Loucy (cell line): ENCODE data around the gene GASK1A.
A peak's percentile ranks its signal among the peaks of the same experiment; 100 is the strongest.

Source experiments
- H2AFZ ChIP-seq: fragments of 200-600 bp; sonication (generic); 2 replicates; pipeline ENCODE4 v1.6.0; 2016; ENCODE audit warnings: antibody characterized with exemption, mild to moderate bottlenecking, low read length, moderate library complexity
- H3F3A ChIP-seq: fragments of 200-600 bp; 2 replicates; pipeline ENCODE4 v1.6.0; 2016; ENCODE audit warnings: antibody characterized with exemption, low read depth, mild to moderate bottlenecking
- H3K27me3 ChIP-seq: fragments of 200-600 bp; sonication (generic); 2 replicates; pipeline ENCODE4 v1.6.1; 2014; ENCODE audit warnings: low read length, mild to moderate bottlenecking; ENCODE audit not compliant: insufficient read depth, poor library complexity, severe bottlenecking
- H3K36me3 ChIP-seq: fragments of 200-600 bp; sonication (generic); 2 replicates; pipeline ENCODE4 v1.6.1; 2016; ENCODE audit warnings: low read length; ENCODE audit not compliant: insufficient read depth
- H3K4me1 ChIP-seq: fragments of 200-600 bp; sonication (generic); 2 replicates; pipeline ENCODE4 v1.5.1; 2014; ENCODE audit warnings: low read length, mild to moderate bottlenecking; ENCODE audit not compliant: insufficient read depth, poor library complexity, severe bottlenecking
- H3K4me2 ChIP-seq: fragments of 200-600 bp; sonication (generic); 2 replicates; pipeline ENCODE4 v1.6.0; 2014; ENCODE audit warnings: antibody characterized with exemption, low read length, low read depth, mild to moderate bottlenecking; ENCODE audit not compliant: poor library complexity, severe bottlenecking
- H3K4me3 ChIP-seq: fragments of 200-600 bp; sonication (generic); 2 replicates; pipeline ENCODE4 v1.5.1; 2014; ENCODE audit warnings: low read length, mild to moderate bottlenecking, mixed read lengths; ENCODE audit not compliant: poor library complexity, severe bottlenecking
- H3K79me2 ChIP-seq: fragments of 200-600 bp; sonication (generic); 2 replicates; pipeline ENCODE4 v1.6.1; 2014; ENCODE audit warnings: low read length; ENCODE audit not compliant: insufficient read depth
- H3K9ac ChIP-seq: fragments of 200-600 bp; sonication (generic); 2 replicates; pipeline ENCODE4 v1.6.0; 2014; ENCODE audit warnings: mild to moderate bottlenecking, low read depth, low read length, moderate library complexity; ENCODE audit not compliant: poor library complexity, severe bottlenecking
- H3K9me2 ChIP-seq: fragments of 200-600 bp; sonication (generic); replicated peaks from 2 replicates; pipeline ENCODE4 v1.6.1; 2016; ENCODE audit warnings: low read depth, low read length, mixed read lengths
- H3K9me3 ChIP-seq: fragments of 200-600 bp; sonication (generic); 2 replicates; pipeline ENCODE4 v1.6.1; 2014; ENCODE audit warnings: mild to moderate bottlenecking, antibody characterized with exemption, low read length, low read depth; ENCODE audit not compliant: insufficient read depth
- H4K20me1 ChIP-seq: fragments of 200-600 bp; sonication (generic); 2 replicates; pipeline ENCODE4 v1.6.0; 2014; ENCODE audit warnings: antibody characterized with exemption, low read length, mild to moderate bottlenecking; ENCODE audit not compliant: insufficient read depth, poor library complexity, severe bottlenecking
- EZH2phosphoT487 ChIP-seq: fragments of 200-600 bp; IDR thresholded peaks from 2 replicates; pipeline ENCODE4 v1.6.1; 2018; ENCODE audit warnings: antibody characterized with exemption, mild to moderate bottlenecking, moderate library complexity, borderline replicate concordance
- TF ChIP-seq, protein P1 (sequence below): fragments of 200-600 bp; sonication (generic); conservative IDR thresholded peaks from 2 replicates; pipeline ENCODE4 v1.5.1; 2014; ENCODE audit warnings: mild to moderate bottlenecking, antibody characterized with exemption, low read length

GASK1A gene

DNA sequence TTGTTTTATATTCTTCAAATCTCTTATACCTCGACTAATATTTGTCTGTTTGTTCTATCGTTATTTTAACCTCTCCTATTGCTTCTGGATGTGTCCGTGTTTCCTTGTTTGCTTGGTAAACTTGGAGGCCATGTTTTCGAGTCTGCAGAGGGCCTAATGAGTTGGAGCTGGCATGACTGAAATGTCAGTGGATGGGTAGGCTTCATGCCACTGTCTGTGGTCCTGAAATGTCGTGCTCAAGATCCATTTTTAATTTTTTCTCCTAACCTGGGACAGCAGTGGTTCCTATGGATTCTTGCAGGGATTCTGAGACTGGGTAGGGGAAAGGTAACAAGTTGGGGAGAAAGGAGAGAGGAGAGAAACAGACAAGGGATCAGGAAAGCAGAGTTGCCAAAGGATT lies 18.8 kb upstream of the GASK1A start:
- no peak overlapping the region for H2AFZ ChIP-seq
- H3K4me1 ChIP-seq = no peaks in the 10 kb centered on the region
- H3K36me3 ChIP-seq = no peaks in the 10 kb centered on the region
- no peak overlapping the region for H3K9ac ChIP-seq
- no peaks in the 10 kb centered on the region for H3F3A ChIP-seq
- TF ChIP-seq EZH2phosphoT487 = no peak
- TF ChIP-seq, protein P1, sequence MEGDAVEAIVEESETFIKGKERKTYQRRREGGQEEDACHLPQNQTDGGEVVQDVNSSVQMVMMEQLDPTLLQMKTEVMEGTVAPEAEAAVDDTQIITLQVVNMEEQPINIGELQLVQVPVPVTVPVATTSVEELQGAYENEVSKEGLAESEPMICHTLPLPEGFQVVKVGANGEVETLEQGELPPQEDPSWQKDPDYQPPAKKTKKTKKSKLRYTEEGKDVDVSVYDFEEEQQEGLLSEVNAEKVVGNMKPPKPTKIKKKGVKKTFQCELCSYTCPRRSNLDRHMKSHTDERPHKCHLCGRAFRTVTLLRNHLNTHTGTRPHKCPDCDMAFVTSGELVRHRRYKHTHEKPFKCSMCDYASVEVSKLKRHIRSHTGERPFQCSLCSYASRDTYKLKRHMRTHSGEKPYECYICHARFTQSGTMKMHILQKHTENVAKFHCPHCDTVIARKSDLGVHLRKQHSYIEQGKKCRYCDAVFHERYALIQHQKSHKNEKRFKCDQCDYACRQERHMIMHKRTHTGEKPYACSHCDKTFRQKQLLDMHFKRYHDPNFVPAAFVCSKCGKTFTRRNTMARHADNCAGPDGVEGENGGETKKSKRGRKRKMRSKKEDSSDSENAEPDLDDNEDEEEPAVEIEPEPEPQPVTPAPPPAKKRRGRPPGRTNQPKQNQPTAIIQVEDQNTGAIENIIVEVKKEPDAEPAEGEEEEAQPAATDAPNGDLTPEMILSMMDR = no peak
- no peaks in the 10 kb centered on the region for H3K9me3 ChIP-seq
- H3K9me2 ChIP-seq = no peaks in the 10 kb centered on the region
- H4K20me1 ChIP-seq = no peaks in the 10 kb centered on the region
- H3K4me3 ChIP-seq = no peak overlapping the region
- H3K4me2 ChIP-seq = no peak overlapping the region
- no peaks in the 10 kb centered on the region for H3K27me3 ChIP-seq
- no peaks in the 10 kb centered on the region for H3K79me2 ChIP-seq

- no peak overlapping the region for H3K4me3 ChIP-seq
- H3K9me2 ChIP-seq = no peaks in the 10 kb centered on the region
- H3K9me3 ChIP-seq = no peaks in the 10 kb centered on the region
- H3F3A ChIP-seq = no peaks in the 10 kb centered on the region
- no peaks in the 10 kb centered on the region for H3K79me2 ChIP-seq
- no peaks in the 10 kb centered on the region for H3K36me3 ChIP-seq
- no peak overlapping the region for H2AFZ ChIP-seq
- no peaks in the 10 kb centered on the region for H4K20me1 ChIP-seq
- no peak overlapping the region for H3K9ac ChIP-seq
- H3K4me1 ChIP-seq = no peaks in the 10 kb centered on the region
- H3K4me2 ChIP-seq = no peak overlapping the region
- TF ChIP-seq EZH2phosphoT487 = no peak
- TF ChIP-seq, protein P1 = no peak
- no peaks in the 10 kb centered on the region for H3K27me3 ChIP-seq
These were observed 18.3 kb upstream of the GASK1A start for GRCh38 chr3:42960786-42961185.

DNA sequence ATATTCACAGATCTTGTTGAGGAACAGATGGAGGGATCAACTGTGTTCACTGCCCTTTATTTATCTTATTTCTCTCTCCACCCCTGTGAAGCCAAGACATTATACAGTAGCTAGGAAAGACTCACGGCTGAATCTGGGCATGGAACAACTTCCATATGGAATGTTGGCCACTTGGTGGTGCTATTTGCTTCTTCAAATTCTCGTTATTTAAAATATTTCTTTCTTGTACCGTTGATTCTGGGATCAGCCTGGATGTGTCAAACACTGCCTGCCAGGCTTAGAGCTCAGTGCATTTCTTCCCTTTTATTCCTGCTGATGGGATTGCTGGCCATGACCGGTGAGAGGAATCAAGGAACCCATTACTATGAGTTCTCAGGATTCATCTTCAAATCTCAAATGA lies 17.5 kb upstream of the GASK1A start:
- H3K9ac ChIP-seq = no peak overlapping the region
- no peak overlapping the region for H3K4me2 ChIP-seq
- H3K9me2 ChIP-seq = no peaks in the 10 kb centered on the region
- H2AFZ ChIP-seq = no peak overlapping the region
- TF ChIP-seq EZH2phosphoT487 = no peak
- TF ChIP-seq, protein P1 = peak; percentile 74
- H3K27me3 ChIP-seq = no peaks in the 10 kb centered on the region
- no peaks in the 10 kb centered on the region for H3K4me1 ChIP-seq
- no peaks in the 10 kb centered on the region for H4K20me1 ChIP-seq
- no peaks in the 10 kb centered on the region for H3F3A ChIP-seq
- no peaks in the 10 kb centered on the region for H3K36me3 ChIP-seq
- H3K79me2 ChIP-seq = no peaks in the 10 kb centered on the region
- no peak overlapping the region for H3K4me3 ChIP-seq
- no peaks in the 10 kb centered on the region for H3K9me3 ChIP-seq
